GM21526 (cell line): ENCODE data around the gene MVB12B.

Source experiments
- ATAC-seq: cut with Tn5 transposase; IDR thresholded peaks from one replicate; pipeline ENCODE4 v1.9.1; 2021; ENCODE audit warnings: moderate library complexity; ENCODE audit not compliant: unreplicated experiment, low FRiP score

MVB12B gene

DNA sequence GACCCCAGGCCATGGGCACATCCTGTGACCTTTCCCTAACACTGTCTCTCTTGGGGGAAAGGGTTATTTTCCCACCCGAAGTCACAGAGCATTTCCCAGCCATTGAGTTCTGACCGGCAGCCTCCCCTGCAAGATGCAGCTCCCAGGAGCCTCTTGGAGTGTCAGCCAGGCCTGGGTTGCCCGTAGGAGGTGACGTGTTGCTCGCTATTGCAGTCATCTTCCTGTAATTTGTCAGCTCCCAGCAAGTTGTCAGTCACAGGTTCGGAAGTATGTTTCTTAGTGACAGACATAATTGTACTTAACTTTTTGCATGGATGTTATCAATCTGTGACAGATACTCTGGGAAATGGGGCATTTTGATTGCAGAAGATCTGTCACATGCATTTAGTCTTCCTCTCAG lies 74.5 kb downstream of the MVB12B start:
- no peak for ATAC-seq

DNA sequence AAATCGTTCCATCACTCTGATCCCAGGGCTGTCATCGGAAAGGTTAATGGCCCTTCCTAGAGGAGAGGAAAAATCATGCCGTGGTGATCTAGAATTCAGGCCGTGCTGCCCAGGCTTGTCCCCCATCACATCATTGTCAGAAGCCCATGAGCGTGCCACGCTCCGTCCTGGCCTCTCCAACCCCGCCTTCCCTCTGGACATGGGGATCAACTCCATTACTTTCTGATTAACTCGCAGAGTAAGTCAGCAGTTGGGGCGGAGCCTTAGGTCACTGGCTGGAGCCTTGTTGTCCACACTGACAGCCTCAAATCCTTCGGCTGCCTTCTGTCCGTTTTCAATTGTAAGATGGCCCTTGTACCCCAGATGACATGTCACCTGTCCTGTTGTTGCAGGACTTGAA lies 75.0 kb downstream of the MVB12B start:
- ATAC-seq, result no peak

GRCh38 chr9:126403397-126403796 lies 76.8 kb downstream of the MVB12B start:
- no peak for ATAC-seq

- no peak for ATAC-seq
Measured at GRCh38 chr9:126404459-126404858, 77.8 kb downstream of the MVB12B start.

DNA sequence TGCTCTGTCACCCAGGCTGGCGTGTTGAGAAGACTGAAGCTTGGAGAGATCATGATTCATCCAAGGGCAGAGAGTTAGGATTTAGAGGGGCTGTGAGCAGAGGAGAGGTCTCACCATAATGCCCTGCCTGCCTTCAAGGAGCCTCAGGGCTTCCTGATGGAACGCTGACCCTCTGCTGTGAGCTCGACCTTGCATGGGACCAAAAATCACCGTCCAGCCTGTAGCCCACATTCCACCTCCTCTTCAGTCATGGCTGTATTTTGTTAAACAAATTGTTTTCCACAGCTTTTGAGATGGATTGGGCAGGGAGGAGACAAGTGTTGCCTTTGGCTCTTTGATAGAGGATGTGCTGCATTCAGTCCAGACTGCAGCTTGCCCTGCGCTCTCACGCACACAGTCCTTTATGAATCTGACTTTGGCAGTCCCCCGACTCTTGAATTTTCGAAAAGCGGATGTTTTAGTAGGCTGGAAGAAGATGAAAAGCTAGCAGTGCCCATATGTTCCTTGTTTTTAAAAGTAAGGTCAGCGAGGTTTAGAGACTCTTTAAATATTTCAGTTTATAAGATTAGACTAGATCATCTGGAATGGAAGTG lies 79.5 kb downstream of the MVB12B start:
- ATAC-seq, result no peak

DNA sequence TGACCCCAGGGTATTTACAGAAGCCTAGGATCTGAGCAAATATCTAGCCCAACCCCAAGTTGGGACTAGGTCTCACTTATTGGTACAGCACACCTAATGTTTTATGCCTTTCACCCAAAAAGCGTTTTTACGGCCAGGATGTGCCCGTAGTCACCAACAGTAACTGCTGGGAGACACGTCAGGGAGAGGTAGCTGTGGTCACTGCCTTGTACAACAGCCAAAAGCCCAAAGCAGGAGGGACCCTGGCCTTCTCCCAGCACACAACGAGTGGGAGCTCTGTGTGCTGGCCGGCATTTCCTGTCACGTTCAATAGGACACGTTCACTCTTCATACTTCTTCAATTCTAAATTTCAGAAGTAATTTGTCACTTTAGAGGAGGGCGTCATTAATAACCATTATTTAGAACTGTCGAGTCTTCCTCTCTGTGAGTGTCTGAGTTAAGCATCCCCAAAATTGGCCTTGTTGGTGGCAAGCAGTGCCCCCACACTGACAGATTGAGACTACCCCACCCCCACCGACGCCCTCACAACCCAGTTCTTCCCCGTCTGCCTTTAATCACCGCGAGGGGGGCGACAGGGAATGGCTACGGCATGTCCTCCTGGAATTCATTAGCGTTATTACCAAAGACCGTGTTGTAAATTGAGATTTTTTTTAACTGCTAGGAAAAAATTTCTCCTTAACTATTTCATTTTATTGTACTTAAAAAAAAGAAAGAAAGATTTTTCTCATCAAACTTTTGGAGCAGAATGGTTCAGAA lies 80.7 kb downstream of the MVB12B start:
- no peak for ATAC-seq

- no peak for ATAC-seq
Measured at GRCh38 chr9:126408004-126408403, 81.4 kb downstream of the MVB12B start.

DNA sequence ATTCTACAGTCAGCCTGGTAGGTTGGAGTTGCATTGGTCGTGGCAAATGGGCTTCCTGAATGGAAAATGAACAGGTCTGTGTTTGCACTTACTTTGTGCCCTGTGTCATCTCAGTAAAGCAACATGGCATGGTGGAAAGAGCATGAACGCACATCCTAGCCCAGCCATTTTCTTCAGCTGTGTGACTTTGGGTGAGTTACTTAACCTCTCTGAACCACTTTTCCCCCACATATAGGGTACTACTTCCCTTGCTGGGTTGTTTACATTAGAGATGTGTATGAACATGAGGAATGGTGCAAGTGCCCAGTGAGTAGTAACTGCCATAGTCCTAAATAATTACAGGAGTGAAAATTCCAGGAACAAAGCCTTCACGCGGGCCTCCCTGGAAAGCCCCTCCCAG lies 83.6 kb downstream of the MVB12B start:
- ATAC-seq, result no peak

GRCh38 chr9:126411225-126411947 lies 84.8 kb downstream of the MVB12B start:
- peak; percentile 68 for ATAC-seq

- ATAC-seq, result peak; percentile 23
Measured at GRCh38 chr9:126411948-126412284, 85.3 kb downstream of the MVB12B start.

DNA sequence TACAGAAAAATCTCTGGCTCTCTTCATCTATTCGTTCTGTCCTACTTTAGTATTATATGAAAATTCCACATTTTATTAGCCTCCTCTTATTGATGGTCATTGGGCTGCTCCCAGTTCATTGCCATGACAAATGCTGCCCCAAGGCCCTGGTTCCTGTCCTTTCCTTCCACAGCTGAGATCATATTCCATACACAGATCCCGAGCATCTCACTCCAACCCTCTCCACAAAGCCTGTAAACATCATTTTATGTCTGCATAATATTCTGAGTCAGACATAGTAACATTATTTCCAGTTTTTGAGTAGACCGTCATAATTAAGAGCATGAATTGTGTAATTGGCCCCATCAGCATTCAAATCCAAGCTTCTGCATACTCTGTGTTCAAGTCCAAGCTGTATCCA lies 86.3 kb downstream of the MVB12B start:
- ATAC-seq, result no peak

DNA sequence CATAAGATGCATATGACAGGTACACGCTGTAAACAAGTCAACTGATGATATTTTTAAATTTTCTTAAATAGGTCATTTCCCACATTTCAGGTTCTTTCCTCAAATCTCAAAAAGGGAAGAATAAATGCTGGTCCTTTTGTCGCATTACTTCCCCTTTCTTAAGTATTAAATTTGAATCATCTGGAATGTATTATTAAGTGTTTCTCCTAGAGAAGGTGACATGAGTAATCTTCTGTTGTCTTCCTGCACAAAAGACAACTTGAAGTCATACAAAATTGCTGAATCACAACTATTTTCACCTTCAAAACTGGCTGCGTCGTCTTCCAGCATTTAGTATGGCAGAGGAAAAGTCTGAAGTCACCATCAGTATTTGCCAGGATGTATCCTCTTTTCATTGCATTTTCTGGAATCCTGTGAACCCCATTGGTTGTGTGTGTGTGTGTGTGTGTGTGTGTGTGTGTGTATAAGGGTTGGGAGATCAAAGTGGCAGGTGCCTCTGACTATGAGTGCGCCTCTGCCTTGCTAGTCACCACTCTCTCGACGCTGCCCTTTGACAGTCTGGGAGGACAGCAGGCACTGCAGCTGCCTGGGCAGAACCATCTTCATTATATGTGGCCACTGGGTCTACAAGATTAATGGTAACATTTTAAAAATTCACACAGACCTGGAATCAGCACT lies 86.9 kb downstream of the MVB12B start:
- no peak for ATAC-seq

DNA sequence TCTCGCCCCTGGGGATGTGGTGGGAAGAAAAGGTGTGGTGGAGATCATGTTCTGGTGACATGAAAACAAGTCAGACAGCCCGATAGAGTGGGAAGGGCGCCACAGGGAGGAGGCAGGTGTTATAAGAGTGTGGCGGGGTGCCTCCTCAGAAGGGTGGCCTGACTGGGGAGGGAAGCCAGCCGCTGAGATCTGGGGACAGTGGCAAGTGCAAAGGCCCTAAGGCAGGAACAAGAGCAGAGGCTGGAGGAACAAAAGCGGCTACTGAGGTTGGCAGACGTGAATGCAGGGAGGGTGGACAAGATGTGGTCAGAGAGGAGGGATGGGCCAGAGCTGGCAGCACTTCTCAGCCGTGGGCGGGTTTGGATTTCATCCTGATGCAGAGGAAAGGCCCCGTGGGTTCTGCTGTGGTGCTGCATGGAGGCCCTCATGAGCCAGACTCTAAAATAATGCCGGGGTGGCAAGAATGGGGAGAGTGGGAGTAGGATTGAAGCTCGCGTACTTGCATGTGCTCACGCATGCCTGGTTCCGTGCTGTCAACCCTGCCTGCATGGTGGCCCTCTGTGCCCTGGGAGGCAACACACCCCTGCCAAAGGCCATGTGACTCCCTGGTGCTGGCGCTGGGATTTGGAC lies 89.2 kb downstream of the MVB12B start:
- no peak for ATAC-seq

- no peak for ATAC-seq
Measured at GRCh38 chr9:126417043-126417442, 90.4 kb downstream of the MVB12B start.

DNA sequence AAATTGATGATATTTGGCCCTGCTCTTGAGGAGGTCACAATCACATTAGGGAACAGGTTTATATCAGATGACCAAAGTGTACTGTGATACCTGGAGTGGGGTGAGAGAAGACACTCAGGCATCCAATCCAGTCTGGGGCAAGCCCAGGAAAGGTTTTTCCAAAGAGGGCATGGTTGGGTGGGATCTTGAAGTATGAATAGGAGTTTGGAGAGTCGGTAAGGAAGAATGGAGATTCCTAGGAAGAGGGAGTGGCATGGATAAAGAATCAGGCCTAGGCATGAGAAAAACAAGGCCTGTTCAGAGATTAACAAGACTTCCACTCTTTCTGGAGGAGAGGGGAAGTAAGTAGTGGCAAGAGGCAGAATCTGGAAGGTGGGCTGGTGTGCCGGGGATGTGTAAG lies 91.1 kb downstream of the MVB12B start:
- ATAC-seq, result no peak

DNA sequence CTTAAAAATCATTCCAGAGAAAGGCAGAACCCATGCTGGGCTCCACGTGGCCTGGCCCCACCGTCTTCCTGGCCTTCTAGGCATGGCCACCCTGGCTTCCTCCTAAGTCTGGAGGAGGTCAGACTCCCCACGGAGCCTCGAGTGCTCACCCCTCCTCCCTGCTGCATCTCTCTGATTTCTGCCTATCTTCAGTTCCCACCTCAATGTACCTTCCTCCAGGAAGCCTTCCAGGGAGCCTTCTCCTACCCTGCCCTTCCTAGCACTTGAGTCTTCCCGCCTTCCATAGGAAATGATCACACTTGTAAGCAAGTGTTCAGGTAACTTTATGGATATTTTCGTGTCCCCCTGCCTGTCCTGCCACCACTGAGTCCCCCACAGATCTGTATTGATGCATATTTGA lies 92.0 kb downstream of the MVB12B start:
- no peak for ATAC-seq

DNA sequence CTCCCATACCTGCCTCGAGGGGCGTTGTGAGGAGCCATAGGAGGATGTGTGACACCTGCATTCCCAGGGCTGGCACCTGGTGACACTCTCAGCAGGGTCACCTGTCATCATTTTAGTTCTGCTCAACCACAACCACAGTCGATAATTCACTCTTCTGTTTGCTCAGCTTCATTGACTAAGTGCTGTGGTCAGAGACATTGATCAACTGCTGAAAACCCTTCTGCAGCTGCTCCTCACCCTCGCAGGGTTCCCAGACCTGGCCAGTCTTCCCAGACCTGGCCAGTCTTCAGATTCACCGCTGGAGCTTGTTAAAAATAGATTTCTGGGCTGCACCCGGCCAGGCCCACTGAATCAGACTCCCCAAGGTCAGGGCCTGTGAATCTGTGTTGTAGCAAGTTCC lies 92.8 kb downstream of the MVB12B start:
- ATAC-seq, result no peak

DNA sequence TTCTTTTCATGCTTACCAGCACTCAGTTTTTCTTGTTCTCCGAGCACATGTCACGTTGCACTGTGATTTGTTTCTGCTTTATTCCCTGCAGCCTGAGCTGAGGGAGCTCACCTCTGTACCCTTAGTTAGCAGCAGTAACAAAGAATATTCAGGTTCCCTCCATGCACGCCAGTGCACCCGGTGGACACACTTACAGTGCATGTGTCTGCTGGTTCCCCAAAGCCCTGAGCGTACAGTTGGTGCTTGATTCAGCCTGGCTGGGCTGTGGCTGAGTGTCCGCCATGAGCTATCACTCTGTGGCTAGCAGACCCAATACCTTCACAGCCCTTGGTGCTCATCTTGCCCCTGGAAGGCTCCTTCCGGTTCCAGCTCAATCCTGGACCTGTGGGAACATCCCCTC lies 93.5 kb downstream of the MVB12B start:
- ATAC-seq, result no peak

DNA sequence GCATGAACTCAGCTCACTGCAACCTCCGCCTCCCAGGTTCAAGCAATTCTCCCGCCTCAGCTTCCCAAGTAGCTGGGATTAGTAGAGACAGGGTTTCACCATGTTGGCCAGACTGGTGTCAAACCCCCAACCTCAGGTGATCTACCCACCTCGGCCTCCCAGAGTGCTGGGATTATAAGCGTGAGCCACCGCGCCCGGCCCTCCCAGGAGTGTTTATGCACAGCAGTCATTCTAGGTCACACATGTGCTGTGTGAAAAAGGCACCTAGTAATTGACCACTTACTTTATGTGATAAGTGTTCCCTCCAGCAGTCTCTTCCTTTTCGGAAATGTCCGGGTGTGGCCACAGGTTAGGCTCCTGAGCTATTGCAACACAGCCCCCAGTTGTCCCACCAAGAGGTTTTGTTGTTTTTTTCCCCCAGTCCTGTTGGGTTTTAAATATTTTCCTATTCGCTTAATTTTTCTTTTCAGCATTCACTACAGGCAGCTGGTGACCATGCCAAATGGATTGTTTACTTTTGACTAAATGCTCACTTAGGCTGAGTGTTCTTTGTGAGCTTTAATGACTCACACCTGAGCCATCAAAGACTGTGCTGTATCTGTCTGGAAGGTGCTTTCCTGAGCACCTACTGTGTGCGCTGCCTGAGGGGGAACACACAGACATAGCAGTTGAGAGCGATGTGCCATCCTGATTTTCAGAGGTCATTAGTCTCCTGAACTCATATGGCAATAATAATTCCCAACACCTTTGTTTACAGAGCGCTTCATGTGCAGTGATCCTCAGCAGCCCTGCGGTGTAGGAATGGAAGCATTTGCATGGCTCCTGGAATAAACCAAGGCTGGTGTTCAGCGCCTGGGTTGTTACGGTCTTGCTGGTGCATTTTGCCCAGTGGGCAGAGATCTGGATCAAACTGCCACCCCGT lies 94.3 kb downstream of the MVB12B start:
- ATAC-seq, result no peak
